Brain microvascular endothelial cell (primary cell): Measurements from ENCODE around the gene KCNMA1.

ENCODE experiments used
- DNase-seq: peaks from one replicate; pipeline ENCODE4 v3.0.0-alpha.2; 2020
- H3K27ac ChIP-seq: fragments of 250-450 bp; sonication (Bioruptor Pico); 2 replicates; pipeline ENCODE4 v1.5.1; 2020; ENCODE audit warnings: mild to moderate bottlenecking, moderate library complexity
- H3K27me3 ChIP-seq: fragments of 250-450 bp; sonication (Bioruptor Pico); replicated peaks from 2 replicates; pipeline ENCODE4 v1.5.1; 2020; ENCODE audit warnings: mild to moderate bottlenecking
- H3K36me3 ChIP-seq: fragments of 250-450 bp; sonication (Bioruptor Pico); replicated peaks from 2 replicates; pipeline ENCODE4 v1.5.1; 2020; ENCODE audit warnings: mild to moderate bottlenecking
- H3K4me3 ChIP-seq: 2 replicates; pipeline ENCODE4 v1.5.1; 2011; ENCODE audit warnings: low read depth, mild to moderate bottlenecking, control low read depth, low read length, moderate library complexity
- CTCF ChIP-seq: IDR thresholded peaks from 2 replicates; pipeline ENCODE4 v1.5.1; 2011; ENCODE audit warnings: low read depth, mild to moderate bottlenecking, moderate library complexity, low read length, control low read depth, inconsistent platforms; ENCODE audit errors: missing control alignments
- in situ Hi-C: cut with HindIII; loops from 2 replicates; pipeline ENCODE4 v1.10.0; 2017; ENCODE audit warnings: low sequenced_read_pairs, low pct_ligation_motif_present

Gene KCNMA1

GRCh38 chr10:77653210-77653609 lies 15.6 kb upstream of the KCNMA1 start:
- DNase-seq: no peak
- in situ Hi-C loops: no loop called here
- H3K36me3 ChIP-seq: no peaks in the 10 kb centered on the region
- no peak for TF ChIP-seq CTCF
- no peak overlapping the region for H3K4me3 ChIP-seq
- no peaks in the 10 kb centered on the region for H3K27me3 ChIP-seq
- no peak overlapping the region for H3K27ac ChIP-seq

GRCh38 chr10:77649333-77650331 lies 12.0 kb upstream of the KCNMA1 start:
- no peaks in the 10 kb centered on the region for H3K36me3 ChIP-seq
- no peak overlapping the region for H3K27ac ChIP-seq
- no peak overlapping the region for H3K4me3 ChIP-seq
- DNase-seq: no peak
- no peaks in the 10 kb centered on the region for H3K27me3 ChIP-seq
- TF ChIP-seq CTCF: no peak
- in situ Hi-C loops: loop anchor here (10.0 kb wide), 1 partner anchor 475 kb away; no protein-coding TSS in a partner anchor

- in situ Hi-C loops: loop anchor here (10.0 kb wide), 1 partner anchor 474 kb away; no protein-coding TSS in a partner anchor
- DNase-seq: no peak
Measured at GRCh38 chr10:77648472-77648871, 10.9 kb upstream of the KCNMA1 start.

GRCh38 chr10:77647543-77648293 lies 10.1 kb upstream of the KCNMA1 start:
- no peak for DNase-seq
- no peaks in the 10 kb centered on the region for H3K27me3 ChIP-seq
- no peak for TF ChIP-seq CTCF
- H3K4me3 ChIP-seq: no peak overlapping the region
- H3K27ac ChIP-seq: no peak overlapping the region
- in situ Hi-C loops: loop anchor here (10.0 kb wide), 1 partner anchor 473 kb away; no protein-coding TSS in a partner anchor
- H3K36me3 ChIP-seq: no peaks in the 10 kb centered on the region

More at GRCh38 chr10:77648472-77648871, 10.9 kb upstream of the KCNMA1 start:
- TF ChIP-seq CTCF: no peak
- Histone ChIP-seq H3K27me3 (no peaks in the 10 kb centered on the region), H3K36me3 (no peaks in the 10 kb centered on the region), H3K27ac (no peak overlapping the region), H3K4me3 (no peak overlapping the region)

GRCh38 chr10:77644557-77645243 lies 7.1 kb upstream of the KCNMA1 start:
- in situ Hi-C loops: loop anchor here (10.0 kb wide), 1 partner anchor 470 kb away; no protein-coding TSS in a partner anchor
- DNase-seq: no peak
- no peaks in the 10 kb centered on the region for H3K27me3 ChIP-seq

More at GRCh38 chr10:77644557-77645243, 7.1 kb upstream of the KCNMA1 start:
- no peak overlapping the region for H3K4me3 ChIP-seq
- no peak for TF ChIP-seq CTCF
- H3K36me3 ChIP-seq: no peaks in the 10 kb centered on the region
- H3K27ac ChIP-seq: no peak overlapping the region
